Hepatocyte (in vitro differentiated cells): ENCODE measurements around the gene MALAT1. TPM values are rescaled to one million over a fixed set of nuclear protein-coding genes. Genes with fewer than 3 reads are reported as not detected.

ENCODE experiments used
- DNase-seq: peaks from one replicate; pipeline ENCODE4 v3.0.0-alpha.2; 2016; ENCODE audit warnings: low spot score
- H2AFZ ChIP-seq: fragments of 200-600 bp; sonication (generic); 2 replicates; pipeline ENCODE4 v1.6.0; 2016; ENCODE audit warnings: antibody characterized with exemption, mild to moderate bottlenecking
- H3K27ac ChIP-seq: fragments of 200-600 bp; sonication (generic); 2 replicates; pipeline ENCODE4 v1.5.1; 2016; ENCODE audit warnings: mild to moderate bottlenecking
- H3K27me3 ChIP-seq: fragments of 200-600 bp; sonication (generic); 2 replicates; pipeline ENCODE4 v1.6.1; 2016
- H3K36me3 ChIP-seq: fragments of 200-600 bp; sonication (generic); replicated peaks from 2 replicates; pipeline ENCODE4 v1.5.1; 2016; ENCODE audit warnings: low read depth; ENCODE audit not compliant: insufficient read depth
- H3K4me1 ChIP-seq: fragments of 200-600 bp; sonication (generic); 2 replicates; pipeline ENCODE4 v1.5.1; 2016; ENCODE audit warnings: mild to moderate bottlenecking, moderate library complexity; ENCODE audit not compliant: insufficient read depth
- H3K4me2 ChIP-seq: fragments of 200-600 bp; sonication (generic); 2 replicates; pipeline ENCODE4 v1.6.0; 2016
- H3K4me3 ChIP-seq: fragments of 200-600 bp; sonication (generic); 2 replicates; pipeline ENCODE4 v1.5.1; 2016; ENCODE audit warnings: mild to moderate bottlenecking
- H3K79me2 ChIP-seq: fragments of 200-600 bp; sonication (generic); 2 replicates; pipeline ENCODE4 v1.6.0; 2017; ENCODE audit warnings: mild to moderate bottlenecking
- H3K9me2 ChIP-seq: fragments of 200-600 bp; sonication (generic); replicated peaks from 2 replicates; pipeline ENCODE4 v1.6.0; 2017; ENCODE audit warnings: mild to moderate bottlenecking; ENCODE audit not compliant: insufficient read depth
- H3K9me3 ChIP-seq: fragments of 200-600 bp; sonication (generic); 2 replicates; pipeline ENCODE4 v1.5.1; 2016; ENCODE audit warnings: low read depth, mild to moderate bottlenecking
- H4K20me1 ChIP-seq: fragments of 200-600 bp; sonication (generic); 2 replicates; pipeline ENCODE4 v1.6.0; 2016; ENCODE audit warnings: mild to moderate bottlenecking; ENCODE audit not compliant: insufficient read depth, poor library complexity, severe bottlenecking
- EZH2 ChIP-seq: fragments of 200-600 bp; sonication (generic); IDR thresholded peaks from 2 replicates; pipeline ENCODE4 v1.6.1; 2016; ENCODE audit warnings: antibody characterized with exemption, mild to moderate bottlenecking, borderline replicate concordance
- EZH2phosphoT487 ChIP-seq: fragments of 200-600 bp; sonication (generic); IDR thresholded peaks from one replicate; pipeline ENCODE4 v1.6.1; 2018; ENCODE audit warnings: antibody characterized with exemption, mild to moderate bottlenecking, low read depth, moderate library complexity; ENCODE audit not compliant: unreplicated experiment, severe bottlenecking
- WGBS: methylation state at CpG from one replicate; pipeline ENCODE4 v1.1.6; 2016; ENCODE audit warnings: low lambda C conversion rate; ENCODE audit errors: missing lambda C conversion rate; 5-methylcytosine and 5-hydroxymethylcytosine counted together
- polyA plus RNA-seq: library from polyadenylated mRNA; unstranded; fragments of >200 nt; fragmentation: Nextera tagmentation; extraction: Ambion mirVana; gene quantifications from 2 replicates; pipeline ENCODE4 v1.2.1, GENCODE V29; 2016
- small RNA-seq: library from RNA; depleted of rRNA; stranded (forward); fragments of <200 nt; gene quantifications from one replicate; pipeline ENCODE3, GENCODE V24; 2014
- total RNA-seq: library from RNA; depleted of rRNA; stranded (reverse); fragments of >200 nt; gene quantifications from 2 replicates; pipeline ENCODE4 v1.2.3, GENCODE V29; 2014
- TF ChIP-seq, protein P1 (sequence below): fragments of 200-600 bp; sonication (generic); IDR thresholded peaks from 2 replicates; pipeline ENCODE4 v1.5.1; 2016; ENCODE audit warnings: antibody characterized with exemption, mild to moderate bottlenecking; ENCODE audit not compliant: poor library complexity

The MALAT1 gene
- total and polyA plus RNA-seq, 2 experiments from 2014 or later: 8,000 to 16,690 TPM

DNA sequence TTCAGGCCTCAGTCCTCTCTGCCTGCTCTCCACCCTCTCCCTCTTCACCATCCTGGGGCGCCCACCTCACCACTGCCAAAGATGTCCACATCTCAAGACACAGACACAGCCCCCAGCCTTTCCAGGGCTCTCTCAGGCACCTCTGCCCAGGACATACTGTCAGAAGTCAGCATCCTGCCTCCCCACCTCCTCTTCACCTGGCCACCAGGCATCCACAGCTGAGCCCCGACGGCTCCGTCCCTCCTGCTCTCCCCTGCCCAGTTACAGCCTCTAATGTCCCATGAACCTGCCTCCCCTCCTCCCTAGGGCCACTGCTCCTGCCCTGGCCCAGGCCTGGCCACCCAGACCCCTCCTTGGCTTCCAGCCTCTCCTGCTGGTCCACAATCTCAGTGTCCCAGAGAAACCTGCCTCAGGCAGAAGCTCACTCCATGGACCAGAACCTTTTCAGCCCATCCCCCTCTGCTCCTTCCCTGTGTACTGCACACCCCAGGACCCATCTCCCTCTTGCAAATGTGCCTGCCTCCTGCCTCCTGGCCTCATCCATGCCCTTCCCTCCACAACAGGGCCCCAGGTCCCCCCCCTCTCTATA, 56.1 kb downstream of the MALAT1 start:
- 95% methylated on average over 4 of the region's 4 CpGs for WGBS
- H3K4me3 ChIP-seq: no peak overlapping the region
- peak overlapping the region; percentile 96 for H3K4me2 ChIP-seq
- TF ChIP-seq, protein P1, sequence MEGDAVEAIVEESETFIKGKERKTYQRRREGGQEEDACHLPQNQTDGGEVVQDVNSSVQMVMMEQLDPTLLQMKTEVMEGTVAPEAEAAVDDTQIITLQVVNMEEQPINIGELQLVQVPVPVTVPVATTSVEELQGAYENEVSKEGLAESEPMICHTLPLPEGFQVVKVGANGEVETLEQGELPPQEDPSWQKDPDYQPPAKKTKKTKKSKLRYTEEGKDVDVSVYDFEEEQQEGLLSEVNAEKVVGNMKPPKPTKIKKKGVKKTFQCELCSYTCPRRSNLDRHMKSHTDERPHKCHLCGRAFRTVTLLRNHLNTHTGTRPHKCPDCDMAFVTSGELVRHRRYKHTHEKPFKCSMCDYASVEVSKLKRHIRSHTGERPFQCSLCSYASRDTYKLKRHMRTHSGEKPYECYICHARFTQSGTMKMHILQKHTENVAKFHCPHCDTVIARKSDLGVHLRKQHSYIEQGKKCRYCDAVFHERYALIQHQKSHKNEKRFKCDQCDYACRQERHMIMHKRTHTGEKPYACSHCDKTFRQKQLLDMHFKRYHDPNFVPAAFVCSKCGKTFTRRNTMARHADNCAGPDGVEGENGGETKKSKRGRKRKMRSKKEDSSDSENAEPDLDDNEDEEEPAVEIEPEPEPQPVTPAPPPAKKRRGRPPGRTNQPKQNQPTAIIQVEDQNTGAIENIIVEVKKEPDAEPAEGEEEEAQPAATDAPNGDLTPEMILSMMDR: no peak
- TF ChIP-seq EZH2 (no peak), EZH2phosphoT487 (no peak)
- H3K79me2 ChIP-seq: peaks cover 29% of the 10 kb centered on the region
- no peaks in the 10 kb centered on the region for H4K20me1 ChIP-seq
- no peaks in the 10 kb centered on the region for H3K27me3 ChIP-seq
- no peaks in the 10 kb centered on the region for H3K9me2 ChIP-seq
- no peak for DNase-seq
- no peaks in the 10 kb centered on the region for H3K9me3 ChIP-seq
- no peaks in the 10 kb centered on the region for H3K36me3 ChIP-seq
- no peak overlapping the region for H2AFZ ChIP-seq
- H3K27ac ChIP-seq: no peak overlapping the region
- peaks cover 46% of the 10 kb centered on the region for H3K4me1 ChIP-seq

DNA sequence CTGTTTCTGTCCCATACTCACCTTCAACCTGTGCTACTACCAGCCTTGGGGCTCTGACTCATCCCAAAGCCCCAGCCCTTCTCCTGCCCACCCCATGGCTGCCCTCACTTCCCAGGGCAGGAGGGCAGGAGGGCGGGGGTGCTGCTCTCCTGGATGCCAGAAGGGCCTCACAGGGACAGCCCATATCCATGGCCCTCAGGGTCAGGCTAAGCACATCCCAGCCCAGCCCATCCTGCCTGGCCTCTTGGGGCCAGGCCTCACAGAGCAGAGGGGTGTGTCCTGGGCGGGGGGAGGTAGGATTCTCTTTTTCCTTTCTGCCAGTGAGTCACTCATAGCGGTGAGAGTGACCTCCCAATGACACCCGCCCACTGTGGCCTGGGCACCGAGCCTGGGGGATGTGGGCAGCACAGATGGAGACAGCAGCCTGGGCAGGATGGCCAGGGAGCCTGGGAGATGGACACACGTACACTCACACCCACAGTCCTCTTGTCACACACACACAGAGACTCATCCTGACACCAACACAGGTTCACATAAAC, 56.9 kb downstream of the MALAT1 start:
- 56% methylated on average over 6 of the region's 6 CpGs for WGBS
- Histone ChIP-seq H3K4me3 (no peak overlapping the region), H3K27ac (peak overlapping the region; percentile 98), H2AFZ (no peak overlapping the region), H4K20me1 (no peaks in the 10 kb centered on the region), H3K27me3 (no peaks in the 10 kb centered on the region), H3K36me3 (no peaks in the 10 kb centered on the region), H3K4me1 (peaks cover 55% of the 10 kb centered on the region), H3K4me2 (peak overlapping the region; percentile 96), H3K9me2 (no peaks in the 10 kb centered on the region), H3K79me2 (peaks cover 29% of the 10 kb centered on the region), H3K9me3 (no peaks in the 10 kb centered on the region)
- DNase-seq: peak; percentile 80
- TF ChIP-seq EZH2phosphoT487 (no peak), EZH2 (no peak)
- TF ChIP-seq, protein P1: no peak

Small RNA genes lying within 50 kb of the gene (small RNA-seq; reads per million reads assigned to genes)
- gene RF01684: not detected

Other genes starting within 250 kb of the MALAT1 start
- 2.5 and 4.1 TPM in 2 replicates for gene POLA2, start 237.1 kb upstream of the MALAT1 start, total RNA-seq
- 5.0 and 8.0 TPM in 2 replicates for gene POLA2, start 237.1 kb upstream of the MALAT1 start, polyA plus RNA-seq
- gene CDC42EP2, start 184.2 kb upstream of the MALAT1 start, total RNA-seq: 19.5 and 21.7 TPM in 2 replicates
- gene CDC42EP2, start 184.2 kb upstream of the MALAT1 start, polyA plus RNA-seq: 31.2 and 35.0 TPM in 2 replicates
- gene DPF2, start 165.2 kb upstream of the MALAT1 start, total RNA-seq: 26.8 and 28.4 TPM in 2 replicates
- 50.0 and 51.6 TPM in 2 replicates for gene DPF2, start 165.2 kb upstream of the MALAT1 start, polyA plus RNA-seq
- 1.7 and 1.8 TPM in 2 replicates for gene TIGD3, start 144.3 kb upstream of the MALAT1 start, total RNA-seq
- 1.6 and 2.0 TPM in 2 replicates for gene TIGD3, start 144.3 kb upstream of the MALAT1 start, polyA plus RNA-seq
- 4.9 and 8.8 TPM in 2 replicates for gene SLC25A45, start 116.4 kb upstream of the MALAT1 start, total RNA-seq
- gene SLC25A45, start 116.4 kb upstream of the MALAT1 start, polyA plus RNA-seq: 13.9 and 20.3 TPM in 2 replicates
- gene FRMD8, start 112.4 kb upstream of the MALAT1 start, total RNA-seq: 20.8 and 25.7 TPM in 2 replicates
- gene FRMD8, start 112.4 kb upstream of the MALAT1 start, polyA plus RNA-seq: 22.2 and 31.0 TPM in 2 replicates
- 104 and 130 TPM in 2 replicates for gene NEAT1, start 76.2 kb upstream of the MALAT1 start, total RNA-seq
- 168 and 209 TPM in 2 replicates for gene NEAT1, start 76.2 kb upstream of the MALAT1 start, polyA plus RNA-seq
- gene SCYL1, start 26.0 kb downstream of the MALAT1 start, total RNA-seq: 80.4 and 83.9 TPM in 2 replicates
- gene SCYL1, start 26.0 kb downstream of the MALAT1 start, polyA plus RNA-seq: 162 and 167 TPM in 2 replicates
- gene LTBP3, start 59.3 kb downstream of the MALAT1 start, total RNA-seq: 46.0 and 53.7 TPM in 2 replicates
- 85.3 and 101 TPM in 2 replicates for gene LTBP3, start 59.3 kb downstream of the MALAT1 start, polyA plus RNA-seq
- gene ZNRD2, start 71.4 kb downstream of the MALAT1 start, total RNA-seq: 20.5 and 20.8 TPM in 2 replicates
- 52.4 and 57.3 TPM in 2 replicates for gene ZNRD2, start 71.4 kb downstream of the MALAT1 start, polyA plus RNA-seq
- 28.5 and 34.1 TPM in 2 replicates for gene FAM89B, start 73.5 kb downstream of the MALAT1 start, total RNA-seq
- 105 and 112 TPM in 2 replicates for gene FAM89B, start 73.5 kb downstream of the MALAT1 start, polyA plus RNA-seq
- gene EHBP1L1, start 77.0 kb downstream of the MALAT1 start, total RNA-seq: 8.4 and 20.9 TPM in 2 replicates
- 12.5 and 18.1 TPM in 2 replicates for gene EHBP1L1, start 77.0 kb downstream of the MALAT1 start, polyA plus RNA-seq
- gene KCNK7, start 96.8 kb downstream of the MALAT1 start, total RNA-seq: not detected in 2 replicates
- gene KCNK7, start 96.8 kb downstream of the MALAT1 start, polyA plus RNA-seq: 0.37 TPM in 1 of 2 replicates, not detected in the other
- gene MAP3K11, start 115.2 kb downstream of the MALAT1 start, total RNA-seq: 39.3 and 40.5 TPM in 2 replicates
- 55.3 and 59.5 TPM in 2 replicates for gene MAP3K11, start 115.2 kb downstream of the MALAT1 start, polyA plus RNA-seq
- gene PCNX3, start 116.7 kb downstream of the MALAT1 start, total RNA-seq: 22.2 and 27.4 TPM in 2 replicates
- 17.6 and 20.0 TPM in 2 replicates for gene PCNX3, start 116.7 kb downstream of the MALAT1 start, polyA plus RNA-seq
- gene SIPA1, start 139.1 kb downstream of the MALAT1 start, total RNA-seq: 15.6 and 19.1 TPM in 2 replicates
- gene SIPA1, start 139.1 kb downstream of the MALAT1 start, polyA plus RNA-seq: 35.2 and 42.9 TPM in 2 replicates
- gene RELA, start 163.9 kb downstream of the MALAT1 start, total RNA-seq: 28.1 and 32.7 TPM in 2 replicates
- gene RELA, start 163.9 kb downstream of the MALAT1 start, polyA plus RNA-seq: 64.6 and 68.7 TPM in 2 replicates
- 36.1 and 41.7 TPM in 2 replicates for gene KAT5, start 213.2 kb downstream of the MALAT1 start, total RNA-seq
- 53.1 and 77.2 TPM in 2 replicates for gene KAT5, start 213.2 kb downstream of the MALAT1 start, polyA plus RNA-seq
- 26.4 and 44.4 TPM in 2 replicates for gene RNASEH2C, start 221.8 kb downstream of the MALAT1 start, total RNA-seq
- 68.6 and 78.7 TPM in 2 replicates for gene RNASEH2C, start 221.8 kb downstream of the MALAT1 start, polyA plus RNA-seq